NCI-H526 (cell line): ENCODE measurements around the gene PREX1.
A peak's percentile ranks its signal among the peaks of the same experiment; 100 is the strongest.

Experiments
- DNase-seq, 2 experiments: peaks; one replicate each; lab custom pipeline; 2025; lab: John Stamatoyannopoulos, UW

The PREX1 gene

DNA sequence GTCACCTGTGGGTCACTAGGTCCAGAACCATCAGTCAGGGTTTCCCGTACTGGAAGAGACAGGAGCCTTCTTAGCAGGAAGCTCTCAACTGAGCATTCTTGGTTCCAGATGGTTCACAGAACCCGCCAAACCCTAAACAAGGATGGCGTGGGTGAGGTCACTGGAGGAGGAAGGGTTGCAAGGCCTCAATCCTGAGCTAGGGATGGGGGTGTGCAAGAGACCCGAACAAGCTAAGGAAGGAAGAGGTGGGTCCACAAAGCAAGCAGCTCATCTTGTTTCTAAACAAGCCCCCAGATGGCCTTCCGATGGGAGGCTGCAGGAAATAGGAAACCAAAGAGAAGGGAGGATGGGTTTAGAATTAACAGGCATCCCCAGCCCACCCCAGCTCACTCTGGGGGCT lies 92.7 kb downstream of the PREX1 start:
- DNase-seq, result no peak

DNA sequence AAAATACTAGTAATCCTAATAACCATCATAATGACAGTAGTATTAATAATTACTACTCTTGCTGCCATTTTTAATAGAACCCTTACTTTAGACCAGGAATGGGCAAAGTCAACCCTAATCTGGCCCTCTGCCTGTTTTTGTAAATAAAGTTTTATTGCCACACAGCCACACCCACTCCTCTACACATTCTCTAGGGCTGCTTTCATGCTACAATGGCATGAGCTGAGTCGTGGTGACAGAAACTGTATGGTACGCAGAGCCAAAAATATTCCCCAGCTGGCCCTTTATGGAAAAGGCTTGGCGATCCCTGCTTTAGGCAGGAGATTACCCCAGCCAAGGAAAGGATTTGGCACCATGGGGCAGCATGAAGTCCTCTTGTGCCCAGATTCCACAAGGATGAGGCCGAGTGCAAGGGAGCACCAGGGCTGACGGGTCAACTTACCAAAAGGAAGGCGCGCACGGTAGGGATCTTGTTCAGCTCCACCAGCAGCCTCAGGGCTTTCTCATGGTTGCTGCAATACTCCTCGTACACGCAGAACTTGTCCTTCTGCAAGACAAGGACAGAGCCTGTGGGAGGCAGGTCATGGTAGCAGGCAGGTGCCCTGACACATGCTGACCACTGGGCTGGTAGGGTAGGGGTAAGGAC lies 93.6 kb downstream of the PREX1 start:
- DNase-seq, result no peak

DNA sequence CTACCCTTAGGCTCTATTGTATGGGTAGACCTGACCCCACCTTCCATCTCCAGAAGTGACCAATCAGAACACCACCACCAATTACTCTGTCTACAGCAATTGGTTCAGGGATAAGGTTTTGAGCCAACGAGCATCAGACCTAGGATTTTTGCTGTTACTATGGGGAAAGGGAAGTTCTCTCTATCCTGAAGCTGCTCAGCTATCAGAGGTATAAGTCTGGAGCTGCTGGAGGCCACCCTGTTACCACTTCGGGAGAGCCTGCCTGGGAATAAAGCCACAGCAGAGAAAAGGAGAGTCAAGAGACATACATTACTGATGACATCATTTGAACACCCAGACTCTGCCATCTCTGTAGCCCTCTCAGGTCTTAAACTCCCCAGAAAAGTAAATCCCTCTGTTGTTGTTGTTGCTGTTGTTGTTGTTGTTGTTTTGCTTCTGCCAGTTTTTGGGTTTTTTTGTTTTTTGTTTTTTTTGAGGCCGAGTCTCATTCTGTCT lies 94.5 kb downstream of the PREX1 start:
- DNase-seq, result peak; percentile 95 to 97

DNA sequence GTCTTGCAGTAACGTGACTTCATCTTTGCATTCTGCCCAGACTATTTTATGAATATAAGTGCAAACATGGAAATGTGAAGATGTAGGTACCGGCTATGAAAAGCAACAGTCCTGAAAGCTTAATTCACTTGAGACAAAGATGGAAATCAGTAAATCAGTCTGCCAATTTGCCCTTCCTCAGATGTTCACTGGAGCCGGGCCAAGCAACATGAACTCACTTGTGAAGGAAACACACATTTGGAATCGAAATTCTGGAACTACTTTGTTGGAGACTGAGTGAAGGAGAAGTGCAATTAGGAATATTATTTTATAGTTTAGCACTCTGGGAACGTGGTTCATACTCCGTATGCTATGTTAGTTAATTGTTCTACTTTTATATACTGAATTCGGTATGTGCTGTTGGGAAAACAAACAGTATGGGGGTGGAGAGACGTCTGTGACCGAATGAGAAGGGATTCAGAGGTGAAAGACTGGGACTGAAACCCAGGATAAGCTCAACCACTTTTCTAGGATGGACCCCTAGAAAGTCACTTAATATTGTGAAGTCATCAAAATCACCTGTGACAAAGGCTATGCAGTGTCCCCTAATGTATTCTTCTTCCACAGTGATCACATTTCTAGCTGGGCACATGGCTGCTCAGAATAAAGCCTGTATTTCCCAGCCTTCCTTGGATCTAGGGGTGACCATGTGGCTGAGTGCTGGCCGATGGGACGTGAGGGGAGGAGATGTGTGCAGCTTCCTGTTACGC lies 95.5 kb downstream of the PREX1 start:
- no peak for DNase-seq

DNA sequence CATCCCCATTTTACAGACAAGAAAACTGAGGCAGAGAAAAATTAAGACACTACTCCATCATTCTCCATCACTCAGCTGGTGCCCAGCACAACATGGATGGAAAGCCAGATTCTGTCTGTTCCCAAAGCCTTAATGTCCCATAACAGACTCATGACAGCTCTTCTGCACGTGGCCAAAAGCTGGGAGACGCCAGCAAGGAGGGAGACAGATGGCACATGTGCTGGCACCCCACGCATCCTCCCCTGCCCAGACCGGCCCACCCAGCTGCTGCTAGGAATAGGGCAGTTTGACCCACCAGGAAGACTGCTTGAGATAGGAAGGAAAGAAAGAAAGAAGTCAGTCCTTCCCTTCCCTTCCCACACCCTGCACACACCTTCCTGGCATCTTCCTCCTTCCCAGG lies 96.3 kb downstream of the PREX1 start:
- no peak for DNase-seq

DNA sequence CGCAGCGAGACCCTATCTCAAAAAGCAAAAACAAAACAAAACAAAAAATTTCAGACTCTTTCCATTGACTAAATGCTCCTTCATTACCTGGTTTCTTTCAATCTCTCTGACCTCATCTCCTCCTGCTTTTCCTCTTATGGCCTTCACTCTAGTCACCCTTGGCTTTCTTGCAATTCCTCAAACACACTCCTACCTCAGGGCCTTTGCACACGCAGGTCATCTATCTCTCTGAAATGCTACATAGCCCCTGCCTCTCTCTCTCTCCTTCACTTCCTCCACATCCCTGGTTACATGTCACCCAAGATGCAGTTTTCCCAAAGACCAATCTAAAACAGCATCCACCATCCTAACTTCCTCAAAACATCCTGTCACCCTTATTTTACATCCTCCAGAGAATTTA lies 96.8 kb downstream of the PREX1 start:
- DNase-seq, result no peak

DNA sequence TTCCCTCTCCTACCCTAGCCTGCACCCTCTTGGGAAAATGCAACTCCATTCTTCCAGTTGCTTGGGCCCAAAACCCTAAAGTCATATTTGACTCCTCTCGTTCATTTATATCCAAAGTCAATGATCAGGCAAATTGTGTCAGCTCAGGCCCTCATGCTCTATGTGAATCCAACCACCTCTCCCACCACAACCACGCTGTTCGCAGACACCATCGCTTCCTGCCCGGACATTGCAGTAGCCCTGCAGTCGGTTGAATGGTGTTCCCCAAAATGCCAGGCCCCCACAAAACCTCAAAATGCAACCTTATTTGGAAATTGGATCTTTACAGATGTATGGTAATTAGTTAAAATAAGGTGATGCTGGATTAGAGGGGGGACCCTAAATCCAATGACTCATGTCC lies 98.3 kb downstream of the PREX1 start:
- no peak for DNase-seq

DNA sequence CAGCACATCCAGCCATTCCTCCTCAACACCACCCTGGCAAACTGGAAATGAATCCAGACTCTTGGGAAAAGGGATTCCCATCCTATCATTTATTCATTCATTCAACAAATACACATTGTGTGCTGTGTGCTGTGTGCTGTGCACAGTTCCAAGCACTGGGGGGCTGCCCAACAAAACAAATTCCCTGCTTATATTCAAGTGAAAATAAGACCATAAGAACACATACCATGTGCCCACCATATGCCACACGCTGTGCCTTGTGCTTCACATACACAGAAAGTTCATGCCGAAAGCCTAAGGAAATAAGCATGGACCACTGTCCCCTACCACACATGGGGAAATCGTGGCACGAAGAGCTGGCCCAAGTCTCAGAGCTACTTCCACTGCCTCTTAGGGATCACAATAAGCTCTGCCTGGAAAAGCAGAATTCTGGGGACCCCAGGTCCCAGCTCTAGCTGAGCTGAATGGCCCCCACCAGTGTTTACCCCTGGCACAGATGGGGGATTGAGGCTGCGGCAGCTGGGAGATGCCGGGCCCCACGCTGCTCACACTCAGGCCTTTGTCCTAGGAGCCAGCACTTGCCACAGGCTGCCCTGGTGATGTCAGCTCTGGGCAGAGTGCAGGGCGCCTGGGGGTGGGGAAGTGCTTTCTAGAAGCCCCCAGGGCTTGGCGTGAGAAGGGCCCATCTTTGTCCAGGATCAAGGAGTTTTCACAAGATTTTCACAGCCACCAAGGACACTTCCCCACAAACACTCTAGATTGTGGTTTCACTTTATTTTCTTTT lies 99.6 kb downstream of the PREX1 start:
- no peak for DNase-seq

DNA sequence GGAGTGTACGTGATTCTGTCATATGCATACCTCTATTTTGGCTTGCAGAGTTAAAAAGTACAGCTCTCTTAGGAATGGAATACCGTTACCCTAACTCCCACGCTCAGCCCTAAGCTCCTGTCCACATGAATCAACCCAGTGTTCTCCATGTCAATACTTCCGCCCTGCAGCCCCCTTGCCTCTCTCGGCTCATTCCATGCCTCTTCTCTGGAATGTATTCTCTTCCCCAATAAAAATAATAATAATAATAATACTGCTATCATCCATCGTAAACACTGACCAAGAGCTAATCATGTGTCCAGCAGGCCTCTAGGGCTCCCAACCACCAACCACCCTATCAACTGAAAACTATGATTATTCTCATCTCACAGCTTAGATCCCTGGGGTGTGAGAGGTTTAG lies 100.6 kb downstream of the PREX1 start:
- DNase-seq, result no peak

DNA sequence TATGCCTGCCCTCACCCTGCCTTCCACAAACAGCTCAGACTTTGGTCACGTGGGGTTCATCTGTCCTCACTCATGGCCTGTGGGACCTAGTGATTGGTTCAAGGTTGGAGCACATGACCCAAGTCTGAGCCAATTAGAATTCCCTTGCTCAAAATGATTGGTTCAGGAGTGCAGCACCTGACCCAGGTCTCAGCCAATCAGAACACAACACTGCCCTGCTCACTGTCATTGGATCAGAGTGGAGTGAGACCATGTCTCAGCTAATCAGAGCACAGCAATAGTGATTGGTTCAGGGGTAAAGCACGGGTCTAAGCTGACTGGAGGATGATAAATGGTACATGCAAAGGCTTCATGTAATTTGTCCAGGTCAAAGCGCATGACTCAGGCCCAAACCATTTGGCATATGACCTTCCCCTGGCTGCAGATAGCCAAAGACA lies 102.2 kb downstream of the PREX1 start:
- peak in 1 of 2 experiments; percentile 12 for DNase-seq

DNA sequence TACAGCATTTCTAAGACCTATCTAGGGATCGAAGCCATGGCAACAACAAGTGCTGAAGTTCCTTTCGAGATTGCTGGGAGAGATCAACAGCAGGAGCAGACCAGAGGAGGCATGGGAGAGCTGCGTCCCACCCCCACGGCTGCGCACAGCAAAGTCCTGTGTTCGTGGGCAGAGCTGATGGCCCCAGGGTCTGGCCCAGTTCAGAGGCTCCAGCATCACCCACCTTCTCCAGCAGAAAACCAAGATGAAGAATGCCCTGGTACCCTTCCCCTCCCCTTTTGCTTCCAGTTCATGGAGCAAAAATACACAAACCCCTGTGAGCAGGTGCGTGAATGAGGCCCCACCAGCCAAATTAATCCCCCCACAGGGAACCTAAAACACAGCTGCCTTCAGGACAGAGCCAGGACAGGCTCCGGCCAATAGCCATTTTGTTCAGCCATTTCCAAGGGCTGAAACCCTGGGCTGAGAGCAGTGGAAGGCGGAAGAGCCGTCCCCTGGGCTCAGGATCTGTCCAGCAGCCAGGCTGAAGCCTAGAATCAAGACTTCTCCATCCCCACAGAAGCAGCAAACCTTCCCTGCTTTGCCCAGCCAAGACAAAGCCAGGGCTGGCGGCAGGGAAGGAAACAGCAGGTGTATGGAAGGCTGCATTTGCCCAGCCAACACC lies 102.8 kb downstream of the PREX1 start:
- DNase-seq, result peak in 1 of 2 experiments; percentile 19

DNA sequence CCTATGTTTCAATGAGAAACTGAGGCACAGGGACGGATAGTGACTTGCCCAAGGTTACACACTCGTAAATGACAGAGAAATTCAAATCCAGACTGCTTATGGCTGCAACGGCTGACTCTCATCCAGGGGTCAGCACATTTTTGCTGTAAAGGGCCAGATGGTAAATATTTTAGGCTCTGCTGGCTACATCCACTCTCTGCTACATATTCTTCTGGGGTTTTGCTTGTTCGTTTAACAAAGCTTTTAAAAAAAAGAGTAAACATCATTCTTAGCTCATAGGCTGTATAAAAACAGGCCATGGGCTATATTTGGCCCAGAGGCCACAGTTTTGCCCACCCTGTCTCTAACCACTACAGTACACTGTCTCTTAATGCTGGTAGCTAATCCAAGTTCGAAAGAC lies 103.4 kb downstream of the PREX1 start:
- no peak for DNase-seq

DNA sequence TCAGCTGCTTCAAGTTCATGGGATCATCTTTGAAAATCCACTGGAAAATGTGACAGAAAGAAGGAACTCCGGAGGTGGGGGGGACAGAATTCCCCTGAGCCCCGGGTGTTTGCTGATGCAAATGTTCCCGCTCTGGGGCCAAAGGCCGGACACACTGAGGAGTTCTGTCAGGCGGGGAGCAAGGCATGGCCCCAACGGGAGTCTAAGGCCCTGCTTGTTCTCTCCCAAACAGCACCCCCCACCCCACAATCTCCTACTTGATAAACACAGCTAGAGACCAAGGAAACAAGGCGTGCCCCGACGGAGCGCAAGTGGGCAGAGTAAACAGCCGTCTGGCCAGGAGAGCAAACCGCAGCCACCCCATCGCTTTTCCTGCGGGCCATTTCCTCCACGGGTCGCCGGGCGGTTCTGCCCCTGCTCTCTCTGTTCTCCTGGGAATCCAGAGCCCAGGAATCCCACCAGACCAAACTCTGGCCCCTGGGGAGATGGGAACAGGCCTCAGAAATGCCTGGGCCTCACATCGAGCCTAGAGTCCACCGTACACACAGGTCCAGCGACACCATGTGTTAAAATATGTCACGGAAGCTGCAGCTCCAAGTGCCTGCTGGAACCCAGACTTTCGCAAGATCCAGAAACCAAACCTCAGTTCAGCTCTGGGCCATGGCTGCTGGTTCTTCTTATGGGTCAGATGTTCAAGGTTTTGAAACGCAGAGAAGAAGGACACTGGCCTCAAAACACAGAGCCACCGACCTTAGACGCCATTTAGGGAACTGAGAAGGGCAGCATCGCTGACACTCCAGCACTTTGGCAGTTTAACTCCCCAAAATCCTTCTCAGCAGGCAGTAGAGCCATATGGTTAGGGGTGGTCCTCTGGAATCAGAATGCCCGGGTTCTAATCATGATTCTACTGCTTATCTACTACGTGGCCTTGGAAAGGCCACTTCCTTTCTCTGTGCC lies 104.2 kb downstream of the PREX1 start:
- peak; percentile 93 to 98 for DNase-seq

DNA sequence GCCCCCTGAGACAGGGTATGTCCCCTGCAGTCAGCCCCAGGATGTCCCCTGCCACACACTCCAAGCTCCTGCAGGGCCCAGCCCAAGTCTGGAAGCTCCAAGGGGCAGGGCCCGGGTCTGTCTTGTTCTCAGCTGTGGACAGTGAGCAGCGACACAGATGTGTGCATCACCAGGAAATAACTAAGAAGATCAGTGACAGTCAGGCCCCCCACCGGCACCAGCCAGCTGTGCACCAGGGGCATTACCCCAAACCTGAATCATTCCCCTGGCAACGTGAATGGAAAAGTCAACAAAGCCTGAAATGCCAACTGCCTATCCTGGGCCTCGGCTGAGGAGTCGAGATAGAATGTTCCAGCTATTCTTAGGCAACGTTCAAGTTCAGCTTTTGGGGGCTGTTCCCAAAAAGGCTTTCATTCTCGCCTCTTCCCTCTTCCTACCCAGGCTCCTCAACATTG lies 105.0 kb downstream of the PREX1 start:
- peak; percentile 88 to 92 for DNase-seq

DNA sequence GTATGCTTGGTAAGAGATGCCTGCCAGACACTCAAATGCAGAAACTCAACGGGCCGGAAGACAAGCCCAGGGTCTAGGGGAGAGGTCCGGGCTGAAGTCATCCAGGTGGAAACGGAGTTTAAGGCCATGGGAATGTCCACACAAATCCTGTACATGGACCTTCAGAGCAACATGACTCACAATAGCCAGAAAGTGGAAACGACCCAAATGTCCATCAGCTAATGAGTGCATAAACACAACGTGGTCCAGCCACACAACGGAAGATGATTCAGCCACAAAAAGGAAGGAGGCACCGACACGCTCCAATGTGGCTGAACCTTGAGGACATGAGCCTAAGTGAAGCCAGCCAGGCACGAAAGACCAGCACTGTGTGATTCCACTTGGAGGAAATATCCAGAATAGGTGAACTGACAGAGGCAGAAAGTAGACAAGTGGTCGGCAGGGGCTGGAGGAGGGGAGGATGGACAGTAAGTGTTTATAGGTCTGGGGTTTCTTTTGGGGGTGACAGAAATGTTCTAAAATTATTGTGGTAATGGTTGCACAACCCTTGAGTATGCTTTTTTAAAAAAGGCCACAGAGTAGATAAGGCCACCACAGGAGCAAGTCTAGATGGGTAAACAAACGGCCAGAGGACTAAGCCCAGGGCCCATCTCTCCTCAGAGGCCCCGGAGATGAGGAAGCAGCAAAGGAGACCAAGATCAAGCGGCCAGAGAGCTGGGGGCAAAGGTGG lies 105.6 kb downstream of the PREX1 start:
- DNase-seq, result peak in 1 of 2 experiments; percentile 30

DNA sequence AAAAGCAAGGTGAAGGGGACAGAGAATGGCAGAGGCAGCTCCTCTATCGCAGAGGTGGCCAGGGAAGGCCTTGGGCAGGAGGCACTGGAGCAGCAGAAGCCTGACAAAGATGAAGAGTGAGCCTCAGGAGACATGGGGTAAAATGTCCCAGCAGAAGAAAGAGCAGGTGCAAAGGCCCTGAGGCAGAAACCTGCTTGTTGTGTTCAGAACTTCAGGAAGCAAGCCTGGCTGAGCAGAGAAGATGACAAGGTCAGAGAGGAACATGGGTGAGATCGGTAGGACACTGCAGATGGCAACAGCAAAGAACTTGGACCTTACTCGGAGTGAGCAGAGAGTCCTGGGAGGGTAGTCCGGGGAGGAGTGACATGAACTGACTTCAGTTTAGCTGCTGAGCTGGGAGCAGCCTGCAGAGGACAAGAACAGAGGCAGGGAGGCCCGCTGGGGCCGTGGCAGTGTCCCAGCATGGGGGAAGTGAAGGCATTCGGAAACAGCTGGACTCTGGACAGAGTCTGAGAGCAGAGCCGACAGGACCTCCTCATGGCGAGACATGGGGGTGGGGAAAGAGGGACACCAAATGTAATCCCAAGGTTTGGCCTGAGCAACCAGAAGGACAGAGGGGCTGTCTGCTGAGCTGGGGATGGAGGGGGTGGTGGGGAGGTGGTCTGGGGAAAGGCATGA lies 106.3 kb downstream of the PREX1 start:
- no peak for DNase-seq

DNA sequence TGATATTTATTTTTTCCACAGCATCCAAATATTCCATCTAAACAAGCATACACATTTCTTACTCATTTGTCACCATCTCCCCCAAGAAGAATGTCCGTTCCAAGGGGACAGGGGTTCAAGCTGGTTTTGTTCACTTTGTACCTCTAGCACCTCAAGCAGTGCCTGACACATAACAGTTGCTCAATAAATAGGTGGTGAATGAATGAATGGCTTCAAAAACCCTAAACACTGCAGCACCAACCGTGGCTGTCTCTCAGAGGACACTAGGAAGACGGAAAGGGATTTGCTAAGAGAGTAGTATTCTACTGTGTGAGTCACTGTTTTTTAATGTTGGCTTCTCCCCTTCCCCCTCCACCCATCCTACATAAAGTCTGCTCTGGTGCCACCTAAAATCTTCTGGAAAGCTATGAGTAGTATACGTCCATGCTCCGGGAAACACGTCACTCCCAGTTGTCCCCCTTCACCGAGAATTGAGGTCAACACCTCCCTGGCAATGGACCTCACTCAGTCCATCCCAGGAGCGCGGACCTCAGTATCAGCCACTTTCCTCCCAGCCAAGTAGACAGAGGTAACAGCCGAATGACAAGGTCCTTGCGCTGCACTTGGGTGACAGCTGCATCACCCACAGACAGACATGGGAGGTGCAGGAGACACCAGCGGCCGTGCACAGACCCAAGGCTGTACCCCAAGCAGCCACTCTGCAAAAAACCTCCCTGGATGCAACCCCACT lies 107.4 kb downstream of the PREX1 start:
- no peak for DNase-seq

DNA sequence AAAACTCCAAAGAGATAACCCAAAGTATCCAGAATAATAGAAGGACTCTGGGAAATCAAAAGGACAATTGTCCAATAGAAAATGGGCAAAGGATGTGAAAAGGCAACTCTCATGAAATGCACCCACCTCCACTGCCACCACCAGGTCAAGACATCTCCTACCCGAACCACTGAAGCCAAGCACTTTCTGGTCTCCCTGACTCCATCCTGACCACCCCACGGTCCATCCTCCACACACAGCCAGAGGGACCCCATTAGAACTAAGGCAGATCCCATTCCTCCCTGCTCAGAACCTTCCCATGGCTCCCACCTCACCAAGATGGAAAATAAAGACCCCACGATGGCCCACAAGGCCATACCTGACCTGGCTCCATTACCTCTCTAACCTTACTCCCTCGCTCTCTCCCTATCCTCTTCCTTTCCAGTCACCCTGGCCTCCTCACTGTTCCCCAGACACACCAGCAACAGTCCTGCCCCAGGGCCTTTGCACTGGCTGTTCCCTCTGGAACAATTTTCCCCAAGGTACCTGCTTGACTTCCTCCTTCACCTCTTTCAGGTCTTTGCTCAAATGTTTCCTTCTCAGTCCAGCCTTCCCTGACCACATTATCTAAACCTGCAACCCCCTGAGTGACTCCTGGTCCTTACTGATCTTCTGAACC lies 108.1 kb downstream of the PREX1 start:
- DNase-seq, result no peak
